Smooth muscle cell (in vitro differentiated cells): Measurements from ENCODE around the gene MXRA8. TPM values are rescaled to one million over a fixed set of nuclear protein-coding genes. Genes with fewer than 3 reads are reported as not detected.

Source experiments
- DNase-seq: peaks from one replicate; lab custom pipeline; 2025; ENCODE audit not compliant: unreplicated experiment; lab: John Stamatoyannopoulos, UW
- H2AFZ ChIP-seq: fragments of 200-600 bp; sonication (generic); 2 replicates; pipeline ENCODE4 v1.6.0; 2016; ENCODE audit warnings: antibody characterized with exemption, low read depth, mild to moderate bottlenecking
- H3F3A ChIP-seq: fragments of 200-600 bp; sonication (generic); 2 replicates; pipeline ENCODE4 v1.6.0; 2017; ENCODE audit warnings: antibody characterized with exemption, low read depth
- H3K27ac ChIP-seq: fragments of 200-600 bp; sonication (generic); 2 replicates; pipeline ENCODE4 v1.5.1; 2016; ENCODE audit warnings: low read depth, mild to moderate bottlenecking
- H3K27me3 ChIP-seq: fragments of 200-600 bp; sonication (generic); 2 replicates; pipeline ENCODE4 v1.6.1; 2016; ENCODE audit warnings: low read depth, mild to moderate bottlenecking
- H3K36me3 ChIP-seq: fragments of 200-600 bp; sonication (generic); 2 replicates; pipeline ENCODE4 v1.5.1; 2016; ENCODE audit warnings: low read depth
- H3K4me1 ChIP-seq: fragments of 200-600 bp; sonication (generic); 2 replicates; pipeline ENCODE4 v1.5.1; 2016; ENCODE audit warnings: low read depth
- H3K4me2 ChIP-seq: fragments of 200-600 bp; sonication (generic); 2 replicates; pipeline ENCODE4 v1.6.0; 2016; ENCODE audit warnings: mild to moderate bottlenecking
- H3K4me3 ChIP-seq: fragments of 200-600 bp; sonication (generic); 2 replicates; pipeline ENCODE4 v1.5.1; 2016; ENCODE audit warnings: mild to moderate bottlenecking
- H3K79me2 ChIP-seq: fragments of 200-600 bp; sonication (generic); 2 replicates; pipeline ENCODE4 v1.6.0; 2016; ENCODE audit warnings: low read depth, mild to moderate bottlenecking
- H3K9ac ChIP-seq: fragments of 200-600 bp; sonication (generic); 2 replicates; pipeline ENCODE4 v1.6.0; 2016; ENCODE audit warnings: low read depth
- H3K9me3 ChIP-seq: fragments of 200-600 bp; sonication (generic); replicated peaks from 2 replicates; pipeline ENCODE4 v1.5.1; 2016; ENCODE audit warnings: low read depth
- H4K20me1 ChIP-seq: fragments of 200-600 bp; sonication (generic); 2 replicates; pipeline ENCODE4 v1.6.0; 2016; ENCODE audit warnings: low read depth
- WGBS: methylation state at CpG from one replicate; pipeline ENCODE4 v1.1.7; 2016; ENCODE audit warnings: low lambda C conversion rate; 5-methylcytosine and 5-hydroxymethylcytosine counted together
- polyA plus RNA-seq: library from polyadenylated mRNA; unstranded; fragments of >200 nt; fragmentation: Nextera tagmentation; extraction: Ambion mirVana; gene quantifications from 2 replicates; pipeline ENCODE4 v1.2.1, GENCODE V29; 2016
- total RNA-seq: library from RNA; depleted of rRNA; stranded (reverse); fragments of >200 nt; gene quantifications from 2 replicates; pipeline ENCODE4 v1.2.3, GENCODE V29; 2014
- TF ChIP-seq, protein P1 (sequence below): fragments of 200-600 bp; sonication (generic); IDR thresholded peaks from 2 replicates; pipeline ENCODE4 v1.5.1; 2017; ENCODE audit warnings: borderline replicate concordance, mild to moderate bottlenecking, antibody characterized with exemption; ENCODE audit not compliant: insufficient read depth, poor library complexity, severe bottlenecking

MXRA8 gene
- total and polyA plus RNA-seq, 2 experiments from 2014 or later, result 266 to 597 TPM

DNA sequence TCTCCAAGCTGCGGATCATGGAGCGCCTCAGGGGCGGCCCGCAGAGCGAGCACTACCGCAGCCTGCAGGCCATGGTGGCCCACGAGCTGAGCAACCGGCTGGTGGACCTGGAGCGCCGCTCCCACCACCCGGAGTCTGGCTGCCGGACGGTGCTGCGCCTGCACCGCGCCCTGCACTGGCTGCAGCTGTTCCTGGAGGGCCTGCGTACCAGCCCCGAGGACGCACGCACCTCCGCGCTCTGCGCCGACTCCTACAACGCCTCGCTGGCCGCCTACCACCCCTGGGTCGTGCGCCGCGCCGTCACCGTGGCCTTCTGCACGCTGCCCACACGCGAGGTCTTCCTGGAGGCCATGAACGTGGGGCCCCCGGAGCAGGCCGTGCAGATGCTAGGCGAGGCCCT, 31.1 kb downstream of the MXRA8 start:
- peaks cover 13% of the 10 kb centered on the region for H3K4me1 ChIP-seq
- 94% methylated on average over 39 of the region's 40 CpGs for WGBS
- H3K9ac ChIP-seq, result no peak overlapping the region

DNA sequence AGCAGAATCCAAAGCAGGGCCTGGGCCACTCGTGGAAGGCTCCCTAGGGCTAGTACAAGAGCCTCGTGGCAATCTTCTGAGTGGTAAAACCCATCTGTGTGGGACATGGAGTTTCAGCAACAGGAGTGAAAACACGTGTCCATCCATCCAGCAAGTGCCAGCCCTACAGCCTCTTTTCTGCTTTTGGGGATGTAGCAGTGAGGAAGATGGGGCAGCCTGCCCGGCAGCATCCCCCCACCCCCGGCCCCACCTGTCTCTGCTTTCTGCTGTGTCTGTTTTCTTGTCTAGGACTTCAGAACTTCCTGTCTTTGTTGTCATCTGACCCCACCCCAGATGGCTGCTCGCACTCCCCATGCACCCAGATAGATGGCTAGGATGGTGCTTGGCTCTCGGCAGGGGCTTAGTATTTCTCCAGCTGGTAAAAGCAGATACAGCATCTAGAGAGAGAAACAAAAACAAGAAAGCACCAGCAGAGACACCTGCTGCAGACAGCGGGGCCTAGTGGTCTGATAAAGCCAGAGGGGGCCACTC, 32.2 kb downstream of the MXRA8 start:
- H3K79me2 ChIP-seq, result peaks cover 53% of the 10 kb centered on the region
- TF ChIP-seq, protein P1, sequence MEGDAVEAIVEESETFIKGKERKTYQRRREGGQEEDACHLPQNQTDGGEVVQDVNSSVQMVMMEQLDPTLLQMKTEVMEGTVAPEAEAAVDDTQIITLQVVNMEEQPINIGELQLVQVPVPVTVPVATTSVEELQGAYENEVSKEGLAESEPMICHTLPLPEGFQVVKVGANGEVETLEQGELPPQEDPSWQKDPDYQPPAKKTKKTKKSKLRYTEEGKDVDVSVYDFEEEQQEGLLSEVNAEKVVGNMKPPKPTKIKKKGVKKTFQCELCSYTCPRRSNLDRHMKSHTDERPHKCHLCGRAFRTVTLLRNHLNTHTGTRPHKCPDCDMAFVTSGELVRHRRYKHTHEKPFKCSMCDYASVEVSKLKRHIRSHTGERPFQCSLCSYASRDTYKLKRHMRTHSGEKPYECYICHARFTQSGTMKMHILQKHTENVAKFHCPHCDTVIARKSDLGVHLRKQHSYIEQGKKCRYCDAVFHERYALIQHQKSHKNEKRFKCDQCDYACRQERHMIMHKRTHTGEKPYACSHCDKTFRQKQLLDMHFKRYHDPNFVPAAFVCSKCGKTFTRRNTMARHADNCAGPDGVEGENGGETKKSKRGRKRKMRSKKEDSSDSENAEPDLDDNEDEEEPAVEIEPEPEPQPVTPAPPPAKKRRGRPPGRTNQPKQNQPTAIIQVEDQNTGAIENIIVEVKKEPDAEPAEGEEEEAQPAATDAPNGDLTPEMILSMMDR, result no peak
- peaks cover 45% of the 10 kb centered on the region for H4K20me1 ChIP-seq
- peak overlapping the region; percentile 24 for H3K27ac ChIP-seq
- H3F3A ChIP-seq, result no peaks in the 10 kb centered on the region
- H3K4me3 ChIP-seq, result no peak overlapping the region
- peak overlapping the region; percentile 95 for H3K9ac ChIP-seq
- no peaks in the 10 kb centered on the region for H3K27me3 ChIP-seq
- WGBS, result 90% methylated on average over 8 of the region's 8 CpGs
- H3K4me2 ChIP-seq, result peak overlapping the region; percentile 90
- DNase-seq, result no peak
- H3K36me3 ChIP-seq, result no peaks in the 10 kb centered on the region
- H2AFZ ChIP-seq, result no peak overlapping the region
- no peaks in the 10 kb centered on the region for H3K9me3 ChIP-seq
- peaks cover 13% of the 10 kb centered on the region for H3K4me1 ChIP-seq

More for the DNA sequence above, 31.1 kb downstream of the MXRA8 start:
- Histone ChIP-seq H3K79me2 (peaks cover 42% of the 10 kb centered on the region), H3K27ac (no peak overlapping the region), H3K27me3 (no peaks in the 10 kb centered on the region), H3K4me3 (no peak overlapping the region), H2AFZ (no peak overlapping the region), H3K4me2 (no peak overlapping the region), H3F3A (no peaks in the 10 kb centered on the region), H3K9me3 (no peaks in the 10 kb centered on the region), H4K20me1 (peaks cover 34% of the 10 kb centered on the region), H3K36me3 (no peaks in the 10 kb centered on the region)
- no peak for DNase-seq
- TF ChIP-seq, protein P1, result no peak

DNA sequence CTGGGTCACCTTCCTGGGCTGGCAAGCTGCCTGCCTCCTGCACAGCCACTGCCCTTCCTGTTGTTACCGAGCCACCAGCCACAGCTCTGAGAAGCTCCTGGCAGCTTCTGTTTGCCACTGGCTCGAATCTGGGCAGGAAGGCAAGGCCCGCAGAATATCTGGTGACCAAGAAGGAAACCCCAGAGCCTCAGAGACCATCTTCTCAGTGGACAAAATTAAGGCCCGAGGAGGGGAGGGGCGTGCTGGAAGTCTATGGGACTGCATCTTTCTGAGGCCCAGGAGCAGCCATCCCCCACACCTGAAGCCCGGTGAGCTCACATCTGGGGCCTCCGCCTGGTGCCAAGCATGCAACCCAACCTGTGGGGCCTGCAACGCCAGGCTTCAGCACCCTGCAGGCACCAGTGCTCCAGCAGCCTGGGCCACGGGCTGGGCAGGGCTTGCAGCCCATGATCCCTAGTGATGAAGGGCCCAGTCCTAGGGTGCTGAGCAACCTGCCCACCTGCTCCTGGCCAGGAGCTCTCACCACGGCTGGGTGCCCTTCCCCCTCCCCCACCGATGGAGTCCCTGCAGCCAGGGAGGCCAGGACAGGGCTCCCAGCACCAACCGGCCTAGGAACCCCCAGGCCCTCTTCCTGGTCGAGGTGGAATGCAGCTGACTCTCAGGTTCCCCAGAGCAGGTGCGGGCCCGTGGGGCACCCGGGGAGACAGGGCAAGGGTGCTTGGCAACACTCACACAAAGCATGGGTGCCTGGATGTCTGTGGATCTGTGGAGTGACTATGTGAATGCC, 32.9 kb downstream of the MXRA8 start:
- H3K79me2 ChIP-seq, result peaks cover 60% of the 10 kb centered on the region
- H3K4me1 ChIP-seq, result peaks cover 7% of the 10 kb centered on the region
- 86% methylated on average over 16 of the region's 16 CpGs for WGBS
- H3K9me3 ChIP-seq, result no peaks in the 10 kb centered on the region
- H3K4me2 ChIP-seq, result peak overlapping the region; percentile 90
- H3K27ac ChIP-seq, result peak overlapping the region; percentile 51
- H3K9ac ChIP-seq, result peak overlapping the region; percentile 95
- H3K4me3 ChIP-seq, result peak overlapping the region; percentile 93
- no peaks in the 10 kb centered on the region for H3F3A ChIP-seq
- peaks cover 52% of the 10 kb centered on the region for H4K20me1 ChIP-seq
- no peak for DNase-seq
- no peak overlapping the region for H2AFZ ChIP-seq
- H3K36me3 ChIP-seq, result no peaks in the 10 kb centered on the region
- TF ChIP-seq, protein P1, result no peak
- H3K27me3 ChIP-seq, result no peaks in the 10 kb centered on the region
